Glomerular visceral epithelial cell (primary cell): ENCODE results near the gene CT55.
"Not testable (repeated sequence)": the region's sequence is repeated elsewhere in the genome, so short reads cannot be mapped to it uniquely, and the experiment has no call there.

Source experiments
- DNase-seq: peaks from one replicate; pipeline ENCODE4 v3.0.0-alpha.2; 2016; ENCODE audit errors: extremely low spot score

The CT55 gene, protein sequence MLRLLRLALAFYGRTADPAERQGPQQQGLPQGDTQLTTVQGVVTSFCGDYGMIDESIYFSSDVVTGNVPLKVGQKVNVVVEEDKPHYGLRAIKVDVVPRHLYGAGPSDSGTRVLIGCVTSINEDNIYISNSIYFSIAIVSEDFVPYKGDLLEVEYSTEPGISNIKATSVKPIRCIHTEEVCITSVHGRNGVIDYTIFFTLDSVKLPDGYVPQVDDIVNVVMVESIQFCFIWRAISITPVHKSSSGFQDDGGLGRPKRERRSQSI

DNA sequence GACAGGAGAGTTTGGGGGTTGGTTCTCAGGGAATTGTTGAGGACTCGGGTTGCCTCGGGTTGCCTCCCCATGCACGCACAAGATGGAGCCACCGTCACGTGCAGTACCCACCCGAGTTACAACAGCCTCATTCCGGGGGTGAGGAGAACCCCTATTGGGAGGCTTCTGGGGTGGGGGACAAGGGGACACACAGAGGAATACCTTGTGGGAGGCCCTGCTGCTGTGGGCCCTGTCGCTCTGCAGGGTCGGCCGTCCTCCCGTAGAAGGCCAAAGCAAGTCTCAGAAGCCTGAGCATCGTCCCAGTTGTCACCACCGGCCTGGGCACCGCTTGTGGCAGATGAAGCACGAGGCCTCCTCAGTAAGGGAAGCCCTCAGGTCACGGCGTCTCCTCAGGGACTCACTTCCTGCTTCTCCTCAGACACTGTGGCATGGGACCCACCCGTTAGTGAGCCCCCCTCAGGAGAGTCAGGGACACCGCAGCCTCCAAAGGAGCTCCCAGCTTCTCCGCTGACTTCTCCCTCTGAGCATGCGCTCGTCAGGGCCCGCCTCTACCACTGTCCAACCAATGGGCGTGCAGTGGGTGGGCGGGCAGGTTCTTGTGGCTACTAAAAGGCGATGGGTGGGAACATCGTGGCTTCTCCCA, at the start of gene CT55:
CT55 (minus strand) TSS at position 522 of the 643 bp plus-strand sequence; CDS start at position 295, 227 bp downstream.
- DNase-seq = no peak

GRCh38 chrX:135213200-135213844, 42.1 kb upstream of the CT55 start:
- DNase-seq = no peak

DNA sequence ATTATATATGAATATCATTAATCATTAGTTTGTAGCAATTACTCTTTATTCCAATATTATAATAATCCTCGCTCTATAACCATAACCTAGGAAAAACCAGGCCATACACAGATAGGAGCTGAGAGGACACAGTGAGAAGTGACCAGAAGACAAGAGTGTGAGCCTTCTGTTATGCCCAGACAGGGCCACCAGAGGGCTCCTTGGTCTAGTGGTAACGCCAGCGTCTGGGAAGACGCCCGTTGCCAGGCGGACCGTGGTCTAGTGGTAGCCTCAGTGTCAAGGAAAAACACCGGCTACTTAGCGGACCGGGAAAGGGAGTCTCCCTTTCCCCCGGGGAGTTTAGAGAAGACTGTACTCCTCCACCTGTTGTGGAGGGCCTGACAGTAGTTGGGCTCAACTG, 35.2 kb upstream of the CT55 start:
- DNase-seq = not testable (repeated sequence)

DNA sequence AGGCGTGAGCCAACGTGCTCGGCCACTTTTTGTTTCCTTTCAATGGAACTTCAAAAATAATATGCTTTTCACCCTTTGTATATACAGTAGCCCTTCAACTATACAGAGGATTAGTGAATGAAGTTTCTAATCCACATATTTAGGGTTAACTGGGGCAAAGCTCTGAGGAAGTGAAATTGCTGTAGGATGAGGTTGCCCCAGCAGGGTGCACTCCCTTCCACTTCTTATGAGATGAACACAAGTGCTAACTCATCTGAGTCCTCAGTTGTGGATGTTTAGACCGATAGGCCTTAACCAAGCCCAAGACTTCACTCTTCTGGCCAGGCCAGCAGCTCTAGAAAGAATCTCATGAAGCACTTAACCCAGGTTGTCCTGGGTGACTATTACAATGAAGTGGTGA, 29.1 kb upstream of the CT55 start:
- DNase-seq = no peak

DNA sequence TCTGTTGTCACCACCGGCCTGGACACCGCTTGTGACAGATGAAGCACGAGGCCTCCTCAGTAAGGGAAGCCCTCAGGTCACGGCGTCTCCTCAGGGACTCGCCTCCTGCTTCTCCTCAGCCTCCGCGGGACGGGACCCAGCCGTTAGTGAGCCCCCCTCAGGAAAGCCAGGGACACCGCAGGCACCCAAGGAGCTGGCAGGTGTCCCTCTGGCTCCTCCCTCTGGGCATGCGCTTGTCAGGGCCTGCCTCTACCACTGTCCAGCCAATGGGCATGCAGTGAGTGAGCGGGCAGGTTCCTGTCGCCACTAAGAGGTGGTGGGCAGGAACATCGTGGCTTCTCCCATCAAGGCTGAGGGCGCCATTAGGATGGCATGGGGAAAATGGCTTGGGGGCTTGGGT, 23.5 kb upstream of the CT55 start:
- no peak for DNase-seq

DNA sequence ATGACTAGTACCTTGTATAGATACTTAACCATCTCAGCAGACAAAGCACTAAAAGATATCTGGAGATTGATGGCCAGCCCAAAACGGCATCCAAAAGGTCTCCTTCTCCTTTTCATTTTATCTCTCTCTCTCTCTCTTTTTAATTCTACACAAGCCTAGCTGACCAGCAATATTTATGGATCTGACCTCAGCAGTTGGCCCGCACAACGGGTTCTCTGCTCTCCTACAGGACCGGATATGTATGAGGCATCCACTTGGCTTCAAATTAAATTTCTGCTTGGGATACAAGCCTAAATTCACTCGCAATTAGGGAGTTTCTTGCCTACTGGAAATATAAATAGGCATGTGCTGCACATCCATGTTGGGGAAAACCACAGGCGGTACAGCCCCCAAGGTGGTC, 22.5 kb upstream of the CT55 start:
- no peak for DNase-seq

DNA sequence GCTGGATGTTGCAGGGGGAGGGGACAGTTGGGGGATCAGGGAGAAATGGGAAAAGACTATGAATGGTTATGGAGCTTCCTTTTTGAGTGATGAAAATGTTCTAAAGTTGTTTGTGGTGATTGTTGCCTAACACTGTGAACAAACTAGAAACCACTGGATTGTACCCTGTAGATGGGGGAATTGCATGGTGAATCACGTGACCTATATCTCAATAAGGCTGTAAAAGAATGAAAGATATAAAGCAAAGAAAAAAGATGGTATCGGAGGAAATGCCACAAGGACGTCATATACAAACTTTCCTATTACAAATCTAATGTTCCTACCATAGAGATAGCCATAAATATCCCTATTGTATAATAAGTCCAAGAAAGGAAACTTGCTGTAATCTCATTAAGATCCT, 20.6 kb upstream of the CT55 start:
- DNase-seq = no peak

DNA sequence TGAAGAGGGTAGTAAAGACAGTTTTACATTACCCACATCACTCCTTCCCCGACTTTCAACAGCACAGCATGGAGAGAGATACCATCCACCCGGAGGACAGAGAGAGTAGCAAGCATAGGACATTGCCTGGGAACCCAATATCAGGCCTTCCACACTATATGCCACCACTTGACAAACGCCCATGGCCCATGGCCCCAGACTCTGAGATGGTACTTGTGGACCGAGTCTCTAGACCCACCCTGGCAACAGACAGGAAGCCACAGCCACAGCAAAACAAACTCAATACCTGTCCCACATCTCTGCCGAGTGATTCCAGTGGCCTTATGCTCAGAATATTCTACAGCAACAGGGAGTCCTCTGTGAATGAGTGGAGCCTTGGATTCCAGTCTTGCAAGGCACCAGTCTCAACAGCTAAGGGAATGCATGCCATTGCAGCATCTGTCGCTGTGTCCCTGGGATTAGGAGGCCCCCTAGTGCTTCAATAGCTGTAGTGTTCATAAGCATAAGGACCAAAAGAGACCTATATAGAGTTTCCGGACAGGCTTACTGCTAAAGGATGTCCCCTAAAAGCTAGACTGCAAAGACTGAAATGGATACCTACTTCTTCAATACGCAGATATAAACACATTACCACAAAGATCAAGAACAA, 14.7 kb upstream of the CT55 start:
- DNase-seq = peak; percentile 29

GRCh38 chrX:135178636-135179035, 7.4 kb upstream of the CT55 start:
- no peak for DNase-seq

GRCh38 chrX:135170468-135170867, 730 bp downstream of the CT55 start:
- no peak for DNase-seq

DNA sequence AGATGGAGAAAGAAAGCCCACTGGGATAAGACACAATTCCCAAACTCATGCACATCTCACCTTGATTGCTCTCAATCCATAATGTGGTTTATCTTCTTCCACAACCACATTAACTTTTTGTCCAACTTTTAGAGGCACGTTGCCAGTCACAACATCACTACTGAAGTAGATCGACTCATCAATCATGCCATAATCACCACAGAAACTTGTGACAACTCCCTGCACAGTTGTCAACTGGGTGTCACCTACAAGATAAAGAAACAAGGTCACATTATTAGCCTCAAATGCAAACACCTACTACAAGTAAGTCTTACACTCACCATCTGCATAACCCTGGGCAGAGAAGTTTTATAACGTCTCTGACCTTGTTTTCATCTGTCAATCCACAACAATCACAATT, 1.7 kb downstream of the CT55 start:
- not testable (repeated sequence) for DNase-seq

DNA sequence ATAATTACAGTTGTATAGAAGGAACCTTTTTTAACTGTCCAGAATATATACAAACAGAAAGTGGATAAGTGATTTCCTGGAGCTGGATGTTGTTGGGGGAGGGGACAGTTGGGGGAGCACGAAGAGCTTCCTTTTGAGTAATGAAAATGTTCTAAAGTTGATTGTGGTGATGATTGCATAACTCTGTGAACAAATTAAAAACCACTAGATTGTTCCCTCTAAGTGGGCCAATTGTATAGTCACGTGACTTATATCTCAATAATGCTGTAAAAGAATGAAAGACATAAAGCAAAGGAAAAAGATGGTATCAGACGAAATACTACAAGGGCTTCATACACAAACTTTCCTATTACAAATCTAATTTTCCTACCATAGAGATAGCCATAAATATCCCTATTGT, 2.7 kb downstream of the CT55 start:
- DNase-seq = no peak

DNA sequence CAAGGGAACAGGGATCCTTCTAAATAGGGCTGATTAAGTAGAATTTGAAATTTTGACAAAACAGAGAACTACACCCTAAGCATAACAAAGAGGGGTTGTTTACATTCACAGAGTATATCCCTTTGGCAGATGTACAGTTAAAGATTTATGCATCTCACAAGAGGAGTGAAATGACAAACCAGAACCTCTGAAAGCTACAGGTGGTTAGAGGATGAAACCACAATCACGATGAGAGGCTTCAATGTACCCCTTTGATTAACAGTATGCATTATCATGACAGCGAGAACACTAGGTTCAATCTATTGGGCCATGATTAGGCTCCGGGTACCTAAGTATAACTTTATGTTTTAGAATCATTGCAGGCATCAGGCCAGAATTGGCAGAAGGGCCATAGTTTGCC, 16.5 kb downstream of the CT55 start:
- DNase-seq = not testable (repeated sequence)

DNA sequence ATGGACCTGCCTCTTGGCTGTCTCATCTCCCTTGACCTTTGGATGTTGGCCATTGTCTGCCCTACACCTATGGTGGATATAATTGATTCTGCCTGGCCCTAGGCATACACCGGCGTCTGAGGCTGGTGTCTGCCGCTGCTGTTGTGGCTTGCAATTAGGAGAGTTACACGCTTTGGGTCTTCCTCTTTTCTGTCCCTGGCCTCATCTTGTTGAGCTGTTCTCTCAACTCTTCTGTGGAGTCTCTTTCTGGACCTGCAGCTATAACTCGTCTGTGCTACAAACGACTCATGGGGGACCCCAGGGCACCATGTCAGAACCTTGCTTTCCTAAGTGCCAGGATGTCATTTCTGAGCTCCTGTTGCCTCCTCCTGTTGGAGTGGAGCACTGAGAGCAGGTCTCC, 45.1 kb downstream of the CT55 start:
- not testable (repeated sequence) for DNase-seq

DNA sequence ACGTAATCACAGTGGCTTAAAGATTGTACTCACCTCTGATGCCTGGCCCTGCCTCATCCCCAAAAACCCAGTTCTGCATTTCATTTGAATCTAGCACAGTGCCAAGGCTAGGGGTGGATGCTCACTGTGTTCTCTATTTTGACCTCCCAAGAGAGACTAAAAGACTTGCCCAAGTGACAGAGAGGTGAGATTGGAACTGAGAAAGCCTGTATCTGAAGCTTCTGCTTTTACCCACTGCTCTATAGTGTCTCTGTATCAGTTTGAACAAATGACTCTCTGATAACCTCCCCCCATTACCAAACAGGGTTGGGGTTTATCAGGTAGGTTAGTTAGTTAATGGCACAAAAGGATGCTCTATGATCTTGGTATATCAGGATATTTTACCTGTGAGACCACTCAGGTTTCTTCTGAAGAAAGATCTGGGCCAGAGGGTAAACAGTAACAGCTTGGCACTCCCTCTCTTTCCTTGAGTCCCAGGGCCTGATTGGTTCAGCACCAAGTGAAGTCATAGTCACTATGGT, 51.1 kb downstream of the CT55 start, which contains the start of gene ETDB:
ETDB (minus strand) TSS at position 471 of the 521 bp plus-strand sequence. CDS start 1,265 bp downstream, outside the sequence.
- not testable (repeated sequence) for DNase-seq

DNA sequence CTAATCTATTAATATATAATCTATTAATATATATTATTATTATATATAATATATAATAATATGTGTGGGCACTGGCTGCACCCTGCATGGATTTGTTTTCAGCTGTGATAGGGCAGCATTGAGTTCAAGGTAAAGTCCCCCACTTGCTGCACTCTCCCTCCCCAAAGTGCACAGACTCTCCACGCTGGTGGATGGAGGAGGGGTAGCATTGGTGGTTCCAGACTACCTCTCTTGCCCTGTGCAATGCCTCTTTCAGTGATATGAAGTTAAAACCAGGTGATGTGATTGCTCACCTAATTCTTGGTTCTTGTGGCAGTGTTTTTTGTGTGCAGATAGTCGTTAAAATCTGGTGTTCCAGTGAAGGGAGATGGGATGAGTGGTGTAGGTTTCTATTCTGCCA, 55.1 kb downstream of the CT55 start:
- not testable (repeated sequence) for DNase-seq

- no peak for DNase-seq
Observed at GRCh38 chrX:135114392-135114791, 56.8 kb downstream of the CT55 start.

DNA sequence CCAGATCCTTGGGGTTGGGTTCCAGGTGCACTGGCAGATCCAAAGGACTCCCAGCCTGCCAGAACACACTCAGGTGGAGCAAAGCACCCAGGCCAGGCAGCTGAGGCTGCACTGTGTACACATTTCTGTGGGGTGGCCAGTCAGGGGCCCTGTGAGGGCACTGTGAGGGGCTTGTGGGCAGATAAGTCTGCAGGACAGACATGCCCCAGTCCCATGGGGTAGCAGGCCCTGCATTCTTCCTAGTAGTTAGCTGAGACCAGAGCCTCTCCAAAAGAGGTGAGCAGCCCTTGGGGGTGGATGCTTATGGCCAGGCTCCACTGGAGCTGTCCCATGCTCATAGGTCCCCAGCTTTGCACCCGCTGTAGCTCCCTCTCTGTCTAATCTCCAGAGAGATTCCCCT, 58.5 kb downstream of the CT55 start:
- DNase-seq = no peak

- peak; percentile 39 for DNase-seq
Observed at GRCh38 chrX:135112096-135112729, 59.0 kb downstream of the CT55 start.

DNA sequence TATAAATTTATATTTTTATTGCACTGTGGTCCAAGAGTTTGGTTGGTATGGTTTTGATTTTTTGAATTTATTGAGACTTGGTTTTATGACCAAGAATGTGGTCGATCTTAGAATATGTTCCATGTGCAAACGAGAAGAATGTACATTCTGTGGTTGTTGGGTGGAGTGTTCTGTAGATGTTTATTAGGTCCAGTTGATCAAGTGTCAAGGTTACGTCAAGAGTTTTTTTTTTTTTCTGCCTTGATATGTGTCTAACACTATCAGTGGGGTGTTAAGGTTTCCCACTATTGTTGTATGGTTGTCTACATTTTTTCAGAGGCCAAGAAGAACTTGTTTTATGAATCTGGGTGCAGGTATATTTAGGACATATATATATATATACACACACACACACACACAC, 61.6 kb downstream of the CT55 start:
- DNase-seq = no peak
